GM18499 (cell line): ENCODE results near the gene IGFL2.
"Not testable (repeated sequence)": the region's sequence is repeated elsewhere in the genome, so short reads cannot be mapped to it uniquely, and the experiment has no call there.

Experiments used
- ATAC-seq: cut with Tn5 transposase; IDR thresholded peaks from one replicate; pipeline ENCODE4 v1.9.1; 2021; ENCODE audit warnings: moderate number of reproducible peaks; ENCODE audit not compliant: insufficient read depth, unreplicated experiment

IGFL2 gene

DNA sequence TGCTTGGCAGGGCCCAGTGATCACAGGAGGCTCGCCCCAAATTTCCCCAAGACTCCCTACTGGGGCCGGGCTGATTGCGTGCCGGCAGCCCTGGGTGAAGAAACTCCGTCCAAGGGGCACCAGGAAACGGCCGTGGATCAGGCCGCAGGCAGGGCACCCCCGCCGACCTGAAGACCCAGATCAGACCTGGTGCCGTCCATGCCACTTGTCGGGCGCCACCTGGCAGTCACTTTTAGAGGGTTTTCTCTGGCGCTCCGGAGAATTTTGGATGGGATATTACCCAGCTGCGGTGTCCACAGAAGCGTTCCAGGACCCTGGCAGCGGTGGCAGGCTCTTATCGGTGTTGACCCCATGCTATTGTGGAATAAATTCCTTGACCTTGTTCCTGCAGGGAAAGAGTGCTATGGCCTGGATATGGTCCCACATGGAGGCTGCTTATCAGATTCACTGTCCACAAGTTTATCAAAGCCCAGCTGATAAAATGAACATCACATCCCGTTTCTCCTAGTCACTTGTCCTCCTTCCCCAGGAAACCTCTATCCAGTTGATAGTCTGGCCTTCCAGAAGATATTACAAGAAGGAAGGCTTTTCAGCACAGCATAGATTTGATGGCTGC lies 38.2 kb downstream of the IGFL2 start:
- no peak for ATAC-seq

DNA sequence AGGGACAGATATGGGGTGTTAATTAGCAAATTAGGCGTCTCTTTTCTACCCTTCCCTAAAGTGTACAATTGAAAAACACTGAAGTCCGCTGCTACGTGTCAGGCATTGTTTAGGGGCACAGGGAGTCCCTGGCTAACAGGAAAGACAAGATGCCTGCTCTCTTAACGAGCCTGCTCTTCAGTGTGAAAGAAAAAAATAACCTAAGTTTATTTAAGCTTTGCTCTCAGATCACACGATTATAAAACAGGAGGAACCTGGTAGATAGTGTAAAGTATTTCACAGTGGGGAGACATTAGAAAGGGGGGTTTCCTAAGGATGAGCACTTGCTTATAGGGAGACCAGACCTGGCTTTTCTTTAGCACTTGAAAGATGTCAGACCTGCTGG lies 38.7 kb downstream of the IGFL2 start:
- ATAC-seq, result no peak

DNA sequence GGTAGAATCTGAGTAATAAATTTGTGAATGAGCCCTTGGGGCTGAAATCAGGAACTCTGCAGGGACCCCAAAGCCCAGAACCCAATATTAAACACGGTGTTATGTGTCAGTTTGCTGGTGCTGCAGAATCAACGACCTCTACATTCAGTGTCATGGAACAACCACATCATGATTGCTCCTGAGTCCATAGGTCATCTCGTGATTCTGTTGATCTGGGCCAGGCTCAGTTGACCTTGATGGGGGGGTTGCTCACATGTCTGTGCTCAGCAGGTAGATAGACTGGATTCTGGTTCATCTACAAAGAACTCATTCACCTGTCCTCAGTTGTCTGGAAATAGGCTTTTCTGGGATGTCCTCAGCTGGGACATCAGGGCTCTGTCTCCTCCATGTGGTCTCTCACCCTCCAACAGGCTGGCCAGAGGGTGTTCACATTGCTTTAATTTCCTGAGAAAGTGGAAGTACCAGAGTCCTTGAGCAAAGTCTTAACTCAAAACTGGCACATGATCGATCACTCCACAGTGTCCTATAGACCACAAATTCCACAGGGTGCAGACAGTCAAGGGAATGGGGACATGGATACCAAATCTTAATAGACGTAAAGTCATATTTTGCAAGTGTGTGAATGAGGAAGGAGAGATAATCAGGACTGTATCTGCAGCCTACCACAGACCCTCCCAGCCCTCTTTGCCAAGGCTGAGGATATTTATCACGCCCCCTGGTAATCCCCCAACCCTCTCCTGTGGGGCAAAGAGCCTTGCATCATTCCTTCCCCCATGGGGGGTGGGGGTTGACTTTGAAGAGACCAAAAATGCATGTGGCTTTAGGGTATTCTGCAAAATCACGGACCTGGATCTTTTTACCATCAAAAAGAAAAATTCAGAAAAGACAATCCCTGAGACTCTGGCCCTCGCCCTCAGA lies 42.2 kb downstream of the IGFL2 start:
- no peak for ATAC-seq

DNA sequence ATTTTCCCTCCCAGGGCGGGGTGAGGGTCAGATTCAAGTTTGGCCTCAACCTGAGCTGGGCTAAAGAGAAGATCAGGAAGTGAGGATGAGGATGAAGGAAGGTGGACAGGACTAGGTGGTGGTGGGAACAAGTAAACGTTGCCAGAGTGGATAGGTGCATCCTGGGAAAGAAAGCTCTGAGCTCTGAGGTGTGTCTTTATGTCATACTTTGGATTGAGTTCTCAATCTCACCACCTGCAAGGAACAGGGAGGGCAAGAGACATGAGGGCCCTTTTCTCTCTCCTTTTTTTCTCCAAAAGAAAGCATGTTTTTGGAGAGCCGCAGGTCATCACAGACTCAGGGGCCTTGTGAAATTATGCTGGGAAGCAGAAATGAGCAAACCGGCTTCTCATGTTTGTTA lies 43.3 kb downstream of the IGFL2 start:
- ATAC-seq, result no peak

DNA sequence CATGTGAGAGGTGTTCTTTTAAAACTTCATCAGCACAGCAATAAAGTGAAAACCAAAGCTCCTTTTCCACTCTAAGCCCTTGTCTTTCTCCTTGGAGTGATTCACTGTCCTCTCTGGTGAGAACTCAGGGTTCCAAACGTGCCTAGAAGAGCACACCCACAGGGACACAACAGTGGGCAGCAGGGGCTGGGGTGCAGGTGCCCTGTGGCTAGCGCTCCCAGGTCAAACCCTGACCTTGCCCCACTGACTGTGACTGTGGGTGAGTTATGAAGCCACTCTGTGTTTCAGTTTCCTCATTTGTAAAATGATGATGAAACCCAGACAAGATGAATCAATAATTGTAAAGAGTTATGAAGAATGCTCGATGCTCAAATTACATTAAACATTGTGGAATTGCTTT lies 43.9 kb downstream of the IGFL2 start:
- ATAC-seq, result no peak

DNA sequence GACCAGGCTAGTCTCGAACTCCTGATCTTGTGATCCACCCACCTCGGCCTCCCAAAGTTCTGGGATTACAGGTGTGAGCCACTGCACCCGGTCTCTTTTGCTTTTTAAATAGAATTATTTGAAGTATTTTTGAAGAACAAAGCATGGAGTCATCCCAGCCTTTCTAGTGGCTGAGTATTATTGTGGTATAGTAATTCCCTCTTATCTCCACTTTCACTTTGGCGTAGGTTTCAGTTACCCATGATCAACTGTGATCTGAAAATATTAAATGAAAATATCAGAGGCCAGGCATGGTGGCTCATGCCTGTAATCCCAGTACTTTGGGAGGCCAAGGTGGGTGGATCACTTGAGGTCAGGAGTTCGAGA lies 44.6 kb downstream of the IGFL2 start:
- ATAC-seq, result not testable (repeated sequence)

DNA sequence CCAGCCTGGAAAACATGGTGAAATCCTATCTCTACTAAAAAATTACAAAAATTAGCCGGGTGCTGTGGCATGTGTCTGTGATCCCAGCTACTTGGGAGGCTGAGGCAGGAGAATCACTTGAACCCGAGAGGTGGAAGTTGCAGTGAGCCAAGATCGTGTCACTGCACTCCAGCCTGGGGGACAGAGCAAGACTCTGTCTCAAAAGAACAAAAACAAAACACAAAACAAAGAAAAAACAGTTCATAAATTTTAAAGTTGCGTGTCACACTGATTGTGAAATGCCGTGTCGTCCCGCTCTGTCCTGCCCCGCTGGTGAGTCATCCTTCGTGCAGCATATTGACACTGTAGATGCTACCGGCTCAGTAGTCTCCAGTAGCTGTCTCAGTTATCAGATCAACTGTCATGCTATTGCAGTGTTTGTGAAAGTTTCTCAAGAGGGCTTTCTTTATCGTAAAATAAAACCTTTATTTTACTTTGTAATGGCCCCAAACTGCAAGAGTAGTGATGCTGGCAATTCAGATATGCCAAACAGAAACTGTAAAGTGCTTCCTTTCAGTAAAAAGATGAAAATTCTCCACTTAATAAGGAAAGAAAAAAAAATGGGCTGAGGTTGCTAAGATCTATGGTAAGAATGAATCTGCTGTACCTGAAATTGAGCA lies 45.1 kb downstream of the IGFL2 start:
- ATAC-seq, result no peak

DNA sequence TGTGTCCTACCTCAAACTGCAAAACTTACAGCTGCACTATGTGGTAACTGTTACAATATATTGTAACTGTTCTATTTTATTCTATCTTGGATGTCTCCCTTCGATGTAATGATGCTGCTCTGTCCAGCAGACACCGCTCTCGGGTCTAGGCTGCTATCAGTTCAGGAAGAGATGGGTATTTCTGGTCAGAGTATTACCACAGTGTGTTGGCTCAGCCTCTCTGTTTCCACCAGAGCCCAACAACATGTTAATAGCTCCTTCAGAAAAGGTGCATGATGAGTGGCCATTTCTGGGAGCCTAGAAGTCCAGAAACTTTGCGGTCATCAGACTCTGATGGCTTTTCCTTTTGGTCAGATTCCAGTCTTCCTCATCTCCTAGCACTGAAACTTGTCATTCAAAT lies 45.6 kb downstream of the IGFL2 start:
- no peak for ATAC-seq

DNA sequence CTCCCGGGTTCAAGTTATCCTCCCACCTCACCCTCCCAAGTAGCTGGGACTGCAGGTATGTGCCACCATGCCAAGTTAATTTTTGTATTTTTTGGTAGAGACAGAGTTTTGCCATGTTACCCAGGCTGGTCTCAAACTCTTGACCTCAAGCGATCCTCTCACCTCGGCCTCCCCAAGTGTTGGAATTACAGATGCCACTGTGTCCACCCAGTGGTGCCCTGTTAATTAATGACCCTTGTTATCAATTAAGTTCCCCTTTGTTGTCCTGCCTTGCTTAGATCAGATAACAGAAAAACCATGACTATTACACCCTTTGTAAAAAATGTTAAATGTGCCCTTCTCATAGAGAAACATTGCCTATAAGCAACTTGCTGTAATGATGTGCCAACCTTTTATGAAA lies 47.1 kb downstream of the IGFL2 start:
- ATAC-seq, result no peak

DNA sequence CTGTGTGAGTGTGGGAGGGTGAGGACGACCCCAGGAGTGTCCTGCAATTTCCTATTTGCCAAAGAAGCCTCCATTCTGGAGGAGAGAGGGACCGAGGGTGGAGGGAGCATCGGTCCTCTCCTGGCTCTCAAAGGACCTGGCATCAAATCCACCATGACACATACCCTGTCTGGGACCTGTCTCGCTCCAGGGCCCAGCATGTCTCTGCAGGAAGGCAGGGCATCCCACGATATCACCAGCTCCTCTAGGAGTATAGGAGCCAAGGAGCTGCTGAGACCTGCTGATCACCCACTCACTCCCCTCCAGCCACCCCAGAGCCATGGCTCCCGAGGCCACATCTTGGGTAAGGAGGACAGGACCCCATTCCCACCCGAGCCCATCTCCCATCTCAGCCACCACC lies 47.9 kb downstream of the IGFL2 start:
- not testable (repeated sequence) for ATAC-seq

DNA sequence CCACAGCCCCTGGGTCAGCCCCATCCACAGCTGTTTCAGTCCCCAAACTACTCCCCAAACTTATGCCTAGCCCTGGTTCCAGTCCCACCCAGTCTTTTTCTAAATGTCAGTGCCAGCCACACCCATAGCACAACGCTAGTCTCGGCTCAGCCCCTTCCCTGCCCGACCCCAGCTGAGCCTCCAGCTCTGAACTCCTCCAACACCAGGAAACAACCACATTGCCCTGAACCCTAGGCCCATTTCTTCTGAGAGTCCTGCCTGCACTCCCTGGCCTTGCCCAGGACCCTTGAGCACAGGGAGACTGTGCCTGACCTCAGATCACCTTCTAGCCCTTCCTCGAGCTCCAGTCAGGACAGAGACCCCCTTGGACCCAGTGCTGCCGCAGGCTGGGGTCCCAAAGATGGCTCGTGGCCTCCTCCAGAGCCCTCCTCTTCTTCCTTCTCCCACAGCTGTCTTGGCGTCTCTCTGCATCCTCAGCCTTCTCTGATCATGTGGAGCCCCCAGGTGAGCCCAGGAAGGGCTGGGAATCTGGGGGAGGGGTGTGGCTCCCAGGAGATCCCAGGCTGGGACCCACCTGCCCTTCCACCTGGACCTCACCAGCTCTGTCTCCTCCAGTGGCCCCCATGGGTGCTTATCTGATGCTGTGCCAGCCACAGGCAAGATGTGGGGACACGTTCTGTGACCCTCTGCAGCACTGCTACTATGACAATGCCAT lies 48.5 kb downstream of the IGFL2 start:
- no peak for ATAC-seq

DNA sequence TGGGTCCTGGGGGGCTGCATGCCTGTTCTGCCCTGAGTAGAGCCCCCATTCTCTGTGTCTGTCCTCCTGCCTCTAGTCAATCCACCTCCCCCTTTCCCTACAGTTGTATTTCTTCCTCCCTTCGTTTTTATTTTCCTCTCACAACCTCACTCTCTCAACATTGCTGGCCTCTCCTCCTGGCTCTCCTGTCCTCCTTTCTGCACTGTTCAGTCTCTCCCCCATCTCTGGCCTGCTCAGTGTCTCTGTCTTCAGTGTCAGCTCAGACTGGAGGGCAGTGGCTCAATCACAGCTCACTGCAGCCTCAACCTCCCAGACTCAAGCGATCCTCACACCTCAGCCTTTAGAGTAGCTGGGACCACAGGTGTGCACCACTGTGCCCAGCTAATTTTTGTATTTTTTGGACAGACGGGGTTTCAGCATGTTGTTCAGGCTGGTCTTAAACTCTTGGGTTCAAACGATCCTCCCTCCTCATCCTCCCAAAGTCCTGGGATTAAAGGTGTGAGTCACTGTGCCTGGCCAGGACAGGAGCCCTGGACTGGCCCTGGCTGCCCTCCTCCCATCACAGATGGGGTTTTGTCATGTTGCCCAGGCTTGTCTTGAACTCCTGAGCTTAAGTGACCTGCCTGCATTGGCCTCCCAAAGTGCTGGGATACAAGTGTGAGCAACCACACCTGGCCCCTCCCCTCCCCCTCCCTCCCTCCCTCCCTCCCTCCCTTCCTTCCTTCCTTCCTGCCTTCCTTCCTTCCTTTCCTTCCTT lies 49.5 kb downstream of the IGFL2 start:
- ATAC-seq, result no peak

DNA sequence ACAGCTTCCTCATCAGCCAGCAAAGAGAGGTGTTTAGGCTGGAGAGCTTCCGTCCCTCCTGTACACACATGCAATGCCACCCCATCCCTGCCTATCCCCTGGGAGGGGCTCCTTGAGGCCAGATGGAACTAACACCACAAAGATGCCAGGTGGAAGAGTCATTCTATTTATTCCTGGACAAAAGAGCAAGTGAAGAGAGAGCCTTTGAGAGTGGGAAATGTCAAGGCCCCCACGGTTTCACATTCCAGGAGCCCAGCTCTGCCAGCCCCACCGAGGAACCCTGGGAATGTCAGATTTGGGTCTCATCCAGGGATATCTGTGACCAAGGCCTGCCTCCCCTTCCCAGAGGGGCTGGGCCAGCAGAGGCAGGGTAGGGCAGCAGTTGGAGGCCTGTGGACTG lies 50.7 kb downstream of the IGFL2 start:
- no peak for ATAC-seq

DNA sequence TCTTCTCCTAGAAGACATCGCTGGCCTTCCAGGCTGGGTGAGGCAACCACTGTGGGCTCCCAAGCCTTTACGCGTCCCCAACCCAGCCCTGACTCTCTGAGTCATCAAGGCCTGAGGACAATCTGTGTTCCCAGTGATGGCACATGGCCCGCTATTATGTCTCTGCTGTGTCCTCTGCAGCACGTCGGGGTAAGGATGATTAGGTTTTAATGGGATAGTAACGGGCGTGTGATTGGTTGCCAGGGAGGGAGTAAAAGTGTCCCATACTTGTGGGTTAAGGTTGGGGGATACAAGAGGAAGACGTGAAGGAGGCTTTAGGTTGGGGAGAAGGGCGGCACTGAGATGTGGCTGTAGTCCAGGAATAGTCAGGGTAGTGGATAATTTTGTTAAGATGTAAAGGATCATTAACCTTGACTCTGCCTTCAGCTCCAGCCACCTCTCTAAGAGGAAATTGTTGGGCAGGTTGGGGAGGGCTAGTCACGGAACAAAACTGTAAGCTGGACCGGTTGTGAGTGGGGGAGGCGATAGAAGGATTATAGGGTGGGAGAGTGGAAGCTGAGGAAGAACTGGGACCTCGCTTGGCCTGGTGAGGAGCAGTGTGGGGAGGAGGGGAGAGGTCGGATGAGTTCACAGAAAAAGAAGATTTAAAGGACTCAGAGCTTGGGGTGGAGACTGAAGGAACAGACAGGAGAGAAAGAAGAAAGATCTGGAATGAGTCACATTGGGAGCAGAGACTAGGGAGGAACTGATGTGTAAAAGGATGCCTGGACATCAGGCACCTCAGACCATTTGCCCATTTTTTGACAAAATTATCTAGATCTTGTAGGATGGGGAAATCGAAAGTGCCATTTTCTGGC lies 53.6 kb downstream of the IGFL2 start:
- ATAC-seq, result no peak

DNA sequence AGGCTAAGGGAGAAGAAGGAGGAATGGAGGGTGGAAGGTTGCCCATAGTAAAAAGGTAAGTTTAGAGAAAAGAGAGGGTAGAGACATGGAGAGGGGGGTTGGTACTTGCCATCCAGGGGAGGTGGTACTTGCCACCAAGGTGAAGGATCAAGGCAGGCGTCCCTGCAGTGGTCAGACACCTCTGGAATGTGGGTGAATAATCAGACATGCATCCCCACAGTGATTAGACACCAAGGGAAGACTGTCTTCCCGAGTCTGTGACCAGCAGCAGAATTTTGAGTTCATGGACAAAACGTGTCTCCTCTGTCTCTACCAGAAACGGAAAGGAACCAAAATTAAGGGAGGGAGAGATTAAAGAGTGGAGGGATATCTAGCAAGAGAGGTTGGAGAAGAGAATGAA lies 54.4 kb downstream of the IGFL2 start:
- no peak for ATAC-seq

DNA sequence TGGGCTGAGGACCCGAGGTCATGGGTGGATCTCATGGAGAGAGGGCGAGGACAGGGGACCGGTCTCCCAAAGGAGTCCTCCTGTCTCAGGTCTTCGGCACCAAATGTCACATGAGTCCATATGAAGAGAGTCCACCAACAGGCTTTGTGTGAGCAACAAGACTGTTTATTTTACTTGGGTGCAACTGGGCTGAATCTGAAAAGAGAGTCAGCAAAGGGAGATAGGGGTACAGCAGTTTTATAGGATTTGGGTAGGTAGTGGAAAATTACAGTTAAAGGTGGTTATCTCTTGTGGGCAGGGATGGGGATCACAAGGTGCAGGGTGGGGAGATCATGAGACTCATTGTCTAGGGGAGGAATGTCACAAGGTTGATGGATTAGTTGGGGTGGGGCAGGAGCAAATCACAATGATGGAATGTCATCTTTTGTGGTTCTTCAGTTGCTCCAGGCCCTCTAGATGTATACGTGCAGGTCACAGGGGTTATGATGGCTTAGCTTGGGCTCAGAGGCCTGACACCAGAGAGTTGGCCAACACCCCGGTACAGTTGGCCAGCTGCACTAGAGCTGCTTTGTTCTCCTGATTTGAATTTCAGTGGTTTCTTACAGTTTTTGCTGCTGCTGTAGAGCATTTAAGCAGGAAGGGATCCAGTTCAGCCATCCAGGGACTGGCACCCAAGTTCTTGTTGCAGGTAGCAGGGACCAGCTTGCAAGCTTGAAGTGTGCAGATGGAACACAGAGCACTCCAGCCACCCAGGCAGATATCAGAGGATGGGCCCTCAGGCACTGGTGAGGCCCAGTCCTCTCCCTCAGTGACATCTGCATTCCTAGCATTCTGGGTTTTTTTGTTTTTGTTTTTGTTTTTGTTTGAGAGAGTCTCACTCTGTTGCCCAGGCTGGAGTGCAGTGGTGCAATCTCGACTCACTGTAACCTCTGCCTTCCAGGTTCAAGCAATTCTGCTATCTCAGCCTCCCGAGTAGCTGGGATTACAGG lies 55.1 kb downstream of the IGFL2 start:
- no peak for ATAC-seq

DNA sequence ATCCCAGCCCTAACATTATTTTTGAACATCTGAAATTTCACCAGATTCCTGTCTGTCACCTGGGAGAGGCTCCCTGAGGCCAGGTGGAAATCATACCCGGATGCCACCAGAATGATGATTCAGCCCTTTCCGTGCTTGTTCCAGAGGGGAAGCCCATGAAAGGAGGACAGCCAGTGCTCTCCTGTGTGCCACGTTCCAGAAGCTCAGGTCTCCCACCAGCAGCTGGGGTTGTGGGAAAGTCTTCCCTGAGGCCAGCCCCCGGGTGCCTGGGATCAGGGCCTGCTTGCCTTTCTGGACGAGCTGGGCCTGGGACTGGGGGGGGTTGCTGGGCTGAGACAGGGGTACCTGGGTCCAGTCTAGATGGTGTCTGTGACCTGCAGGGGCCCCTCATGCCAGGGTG lies 56.0 kb downstream of the IGFL2 start:
- no peak for ATAC-seq
